GM12872 (cell line): ENCODE measurements around the gene MXRA7.

Source experiments
- TF ChIP-seq, protein P1 (sequence below): IDR thresholded peaks from 3 replicates; pipeline ENCODE4 v1.5.1; 2011; ENCODE audit warnings: low read depth, mild to moderate bottlenecking, low read length, moderate library complexity; ENCODE audit not compliant: insufficient read depth

The MXRA7 gene

GRCh38 chr17:76748657-76749056, 37.9 kb upstream of the MXRA7 start:
- TF ChIP-seq, protein P1, sequence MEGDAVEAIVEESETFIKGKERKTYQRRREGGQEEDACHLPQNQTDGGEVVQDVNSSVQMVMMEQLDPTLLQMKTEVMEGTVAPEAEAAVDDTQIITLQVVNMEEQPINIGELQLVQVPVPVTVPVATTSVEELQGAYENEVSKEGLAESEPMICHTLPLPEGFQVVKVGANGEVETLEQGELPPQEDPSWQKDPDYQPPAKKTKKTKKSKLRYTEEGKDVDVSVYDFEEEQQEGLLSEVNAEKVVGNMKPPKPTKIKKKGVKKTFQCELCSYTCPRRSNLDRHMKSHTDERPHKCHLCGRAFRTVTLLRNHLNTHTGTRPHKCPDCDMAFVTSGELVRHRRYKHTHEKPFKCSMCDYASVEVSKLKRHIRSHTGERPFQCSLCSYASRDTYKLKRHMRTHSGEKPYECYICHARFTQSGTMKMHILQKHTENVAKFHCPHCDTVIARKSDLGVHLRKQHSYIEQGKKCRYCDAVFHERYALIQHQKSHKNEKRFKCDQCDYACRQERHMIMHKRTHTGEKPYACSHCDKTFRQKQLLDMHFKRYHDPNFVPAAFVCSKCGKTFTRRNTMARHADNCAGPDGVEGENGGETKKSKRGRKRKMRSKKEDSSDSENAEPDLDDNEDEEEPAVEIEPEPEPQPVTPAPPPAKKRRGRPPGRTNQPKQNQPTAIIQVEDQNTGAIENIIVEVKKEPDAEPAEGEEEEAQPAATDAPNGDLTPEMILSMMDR, result no peak

DNA sequence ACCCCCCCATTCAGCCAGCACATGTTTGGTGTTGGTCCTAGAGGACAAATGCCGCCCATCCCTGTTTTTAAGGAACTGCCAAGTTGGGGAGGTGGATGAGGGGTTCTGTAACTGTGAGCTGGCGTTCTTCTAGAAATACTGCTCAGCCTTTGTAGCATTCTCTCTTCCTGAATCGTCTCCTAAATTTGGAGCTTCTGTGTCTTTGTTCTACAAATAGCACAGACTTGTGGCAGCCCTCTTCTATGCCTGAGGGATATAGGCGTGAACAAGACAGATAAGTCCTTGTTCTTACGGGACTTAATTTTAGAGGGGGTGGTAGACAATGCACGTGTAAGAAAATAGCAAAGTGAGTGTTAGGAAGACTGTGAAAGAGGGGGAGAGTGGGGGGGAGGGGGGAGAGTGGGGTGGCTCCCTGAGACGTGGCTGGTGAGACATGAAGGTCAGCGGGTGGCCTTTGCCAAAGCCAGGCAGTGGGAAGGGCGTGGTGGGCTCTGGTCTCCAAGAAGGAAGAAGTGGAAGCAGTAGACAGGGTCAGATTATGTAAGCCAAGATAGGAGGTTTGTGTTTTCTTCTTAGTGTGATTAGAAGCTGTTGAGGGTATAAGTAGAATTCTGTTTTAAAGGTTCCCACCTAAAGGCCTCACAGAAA, 37.1 kb upstream of the MXRA7 start:
- TF ChIP-seq, protein P1, result no peak

- TF ChIP-seq, protein P1, result no peak
Measured at GRCh38 chr17:76744747-76745146, 34.0 kb upstream of the MXRA7 start.

GRCh38 chr17:76742958-76743357, 32.2 kb upstream of the MXRA7 start:
- TF ChIP-seq, protein P1, result no peak

GRCh38 chr17:76740329-76741118, 29.8 kb upstream of the MXRA7 start:
- TF ChIP-seq, protein P1, result no peak

GRCh38 chr17:76738468-76738850, 27.7 kb upstream of the MXRA7 start:
- TF ChIP-seq, protein P1, result no peak

DNA sequence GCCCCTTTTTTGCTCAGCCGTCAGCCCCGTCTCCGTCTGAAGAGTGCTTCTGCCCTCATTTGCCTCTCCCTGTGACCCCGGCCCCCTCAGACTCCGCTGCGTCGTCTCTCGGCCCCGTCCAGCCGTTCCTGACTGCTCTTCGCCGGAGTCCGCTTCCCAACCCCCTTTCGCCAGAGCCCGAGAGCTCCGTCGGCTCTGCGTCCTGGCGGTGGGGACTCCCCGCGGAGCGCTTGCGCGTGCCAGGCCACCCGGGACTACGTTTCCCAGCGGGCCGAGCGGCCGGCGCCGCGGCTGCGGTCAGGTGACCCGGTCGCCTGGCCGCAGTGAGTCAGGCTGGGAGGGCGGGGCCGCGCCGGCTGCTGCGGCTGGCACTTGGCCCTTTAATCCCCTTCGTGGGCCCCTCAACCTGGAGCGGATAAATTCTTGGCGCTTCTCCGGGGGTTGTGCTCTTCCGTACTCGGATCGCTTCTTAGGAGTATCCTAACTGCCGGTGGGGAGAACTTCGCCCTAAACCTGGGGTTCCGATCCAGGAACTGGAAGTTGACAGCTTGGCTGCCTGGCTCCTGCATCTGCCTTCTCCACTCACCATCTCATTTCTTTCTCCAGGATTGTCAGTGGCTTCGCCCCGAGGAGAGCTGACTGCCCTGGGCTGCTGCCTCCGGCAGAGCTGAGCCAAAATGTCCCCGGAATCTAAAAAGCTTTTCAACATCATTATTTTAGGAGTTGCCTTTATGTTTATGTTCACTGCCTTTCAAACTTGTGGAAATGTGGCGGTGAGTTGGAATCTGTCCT, 27.1 kb upstream of the MXRA7 start, which contains the start of gene MFSD11:
Gene MFSD11, plus strand, starts transcription at position 444 of the 792 bp plus-strand sequence. Its CDS starts 234 bp downstream, at position 678.
- TF ChIP-seq, protein P1, result no peak
